Astrocyte of the spinal cord (primary cell): ENCODE data around the gene STAB2.

Experiments
- DNase-seq: peaks from one replicate; pipeline ENCODE4 v3.0.0; 2011; ENCODE audit warnings: low read depth, low spot score
- H3K4me3 ChIP-seq: 2 replicates; pipeline ENCODE4 v1.5.1; 2011; ENCODE audit warnings: low read depth, mild to moderate bottlenecking, low read length, moderate library complexity
- in situ Hi-C: cut with HindIII; loops from 2 replicates; pipeline ENCODE4 v1.10.0; 2017; ENCODE audit warnings: low sequenced_read_pairs
- TF ChIP-seq, protein P1 (sequence below): IDR thresholded peaks from 2 replicates; pipeline ENCODE4 v1.5.1; 2012; ENCODE audit warnings: low read depth, mild to moderate bottlenecking, low read length, inconsistent platforms

The STAB2 gene

GRCh38 chr12:103786201-103786600 is 199.1 kb downstream of the STAB2 start:
- TF ChIP-seq, protein P1, sequence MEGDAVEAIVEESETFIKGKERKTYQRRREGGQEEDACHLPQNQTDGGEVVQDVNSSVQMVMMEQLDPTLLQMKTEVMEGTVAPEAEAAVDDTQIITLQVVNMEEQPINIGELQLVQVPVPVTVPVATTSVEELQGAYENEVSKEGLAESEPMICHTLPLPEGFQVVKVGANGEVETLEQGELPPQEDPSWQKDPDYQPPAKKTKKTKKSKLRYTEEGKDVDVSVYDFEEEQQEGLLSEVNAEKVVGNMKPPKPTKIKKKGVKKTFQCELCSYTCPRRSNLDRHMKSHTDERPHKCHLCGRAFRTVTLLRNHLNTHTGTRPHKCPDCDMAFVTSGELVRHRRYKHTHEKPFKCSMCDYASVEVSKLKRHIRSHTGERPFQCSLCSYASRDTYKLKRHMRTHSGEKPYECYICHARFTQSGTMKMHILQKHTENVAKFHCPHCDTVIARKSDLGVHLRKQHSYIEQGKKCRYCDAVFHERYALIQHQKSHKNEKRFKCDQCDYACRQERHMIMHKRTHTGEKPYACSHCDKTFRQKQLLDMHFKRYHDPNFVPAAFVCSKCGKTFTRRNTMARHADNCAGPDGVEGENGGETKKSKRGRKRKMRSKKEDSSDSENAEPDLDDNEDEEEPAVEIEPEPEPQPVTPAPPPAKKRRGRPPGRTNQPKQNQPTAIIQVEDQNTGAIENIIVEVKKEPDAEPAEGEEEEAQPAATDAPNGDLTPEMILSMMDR: no peak
- H3K4me3 ChIP-seq: no peak overlapping the region
- DNase-seq: no peak
- in situ Hi-C loops: no loop called here

DNA sequence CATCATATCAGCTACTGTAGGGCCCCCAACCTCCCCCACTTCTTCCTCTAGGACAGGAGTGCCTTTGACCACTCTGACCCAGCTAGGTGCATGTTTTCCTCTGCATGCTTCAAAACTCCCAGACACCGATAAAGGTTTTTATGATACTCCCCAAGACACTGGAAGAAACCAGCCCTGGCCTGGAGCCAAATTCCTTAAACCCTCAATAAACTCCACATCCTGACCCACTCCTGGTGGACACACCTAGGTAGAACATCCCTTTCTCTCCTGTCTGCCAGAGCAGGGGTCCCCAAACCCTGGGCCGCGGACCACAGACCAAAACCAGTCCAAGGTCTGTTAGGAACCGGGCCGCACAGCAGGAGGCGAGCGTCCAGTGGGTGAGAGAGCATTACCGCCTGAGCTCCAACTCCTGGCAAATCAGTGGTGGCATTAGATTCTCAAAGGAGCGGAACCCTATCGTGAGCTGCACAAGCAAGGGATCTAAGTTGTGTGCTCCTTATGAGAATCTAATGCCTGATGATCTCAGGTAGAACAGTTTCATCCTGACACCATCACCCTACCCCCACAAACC is 204.4 kb downstream of the STAB2 start:
- no peak overlapping the region for H3K4me3 ChIP-seq
- DNase-seq: no peak
- TF ChIP-seq, protein P1: no peak
- in situ Hi-C loops: no loop called here

DNA sequence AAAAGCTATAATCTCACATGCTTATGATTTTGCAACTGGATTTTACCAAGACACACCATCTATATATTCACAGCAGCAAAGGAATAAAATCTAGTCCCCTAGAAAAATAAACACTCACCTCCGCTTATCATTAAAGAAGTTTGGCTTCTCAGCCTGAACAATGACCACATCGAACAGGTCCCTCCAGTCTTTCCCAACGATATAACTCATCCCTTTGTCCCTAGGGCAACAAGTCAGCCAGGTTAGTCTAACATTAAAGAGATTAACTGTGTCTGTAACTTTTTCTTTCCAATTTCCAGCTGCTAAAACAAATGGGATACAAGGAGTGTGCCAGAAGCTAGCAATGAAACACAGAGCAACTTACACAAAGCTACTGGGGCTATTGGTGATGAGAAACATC is 206.0 kb downstream of the STAB2 start:
- in situ Hi-C loops: no loop called here
- DNase-seq: no peak
- no peak overlapping the region for H3K4me3 ChIP-seq
- TF ChIP-seq, protein P1: no peak

DNA sequence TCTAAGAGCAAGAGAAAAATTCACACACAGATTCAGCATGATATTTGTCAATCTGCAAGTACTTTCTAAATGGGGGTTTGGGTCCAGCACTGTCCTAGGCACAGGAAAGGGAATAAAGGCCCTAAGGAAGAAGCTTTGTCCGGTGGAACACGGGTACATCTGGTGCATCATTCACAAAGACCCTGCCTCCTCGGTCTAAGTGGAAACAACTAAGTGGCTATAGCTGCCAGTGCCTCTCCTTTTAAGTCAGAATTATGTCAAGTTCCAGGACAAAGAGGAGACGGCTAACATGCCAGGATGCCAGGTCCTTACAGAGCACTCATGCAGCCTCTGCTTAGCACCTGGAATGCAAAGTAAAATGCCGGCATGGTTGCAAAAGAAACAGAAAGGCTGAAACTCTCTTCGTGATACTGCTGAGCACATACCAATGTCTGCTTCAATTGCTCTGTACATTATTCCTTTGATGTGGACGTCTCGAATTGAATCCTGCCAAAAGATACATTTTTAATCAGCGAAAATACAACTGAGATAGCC is 206.5 kb downstream of the STAB2 start:
- TF ChIP-seq, protein P1: no peak
- no peak for DNase-seq
- H3K4me3 ChIP-seq: no peak overlapping the region
- in situ Hi-C loops: no loop called here

DNA sequence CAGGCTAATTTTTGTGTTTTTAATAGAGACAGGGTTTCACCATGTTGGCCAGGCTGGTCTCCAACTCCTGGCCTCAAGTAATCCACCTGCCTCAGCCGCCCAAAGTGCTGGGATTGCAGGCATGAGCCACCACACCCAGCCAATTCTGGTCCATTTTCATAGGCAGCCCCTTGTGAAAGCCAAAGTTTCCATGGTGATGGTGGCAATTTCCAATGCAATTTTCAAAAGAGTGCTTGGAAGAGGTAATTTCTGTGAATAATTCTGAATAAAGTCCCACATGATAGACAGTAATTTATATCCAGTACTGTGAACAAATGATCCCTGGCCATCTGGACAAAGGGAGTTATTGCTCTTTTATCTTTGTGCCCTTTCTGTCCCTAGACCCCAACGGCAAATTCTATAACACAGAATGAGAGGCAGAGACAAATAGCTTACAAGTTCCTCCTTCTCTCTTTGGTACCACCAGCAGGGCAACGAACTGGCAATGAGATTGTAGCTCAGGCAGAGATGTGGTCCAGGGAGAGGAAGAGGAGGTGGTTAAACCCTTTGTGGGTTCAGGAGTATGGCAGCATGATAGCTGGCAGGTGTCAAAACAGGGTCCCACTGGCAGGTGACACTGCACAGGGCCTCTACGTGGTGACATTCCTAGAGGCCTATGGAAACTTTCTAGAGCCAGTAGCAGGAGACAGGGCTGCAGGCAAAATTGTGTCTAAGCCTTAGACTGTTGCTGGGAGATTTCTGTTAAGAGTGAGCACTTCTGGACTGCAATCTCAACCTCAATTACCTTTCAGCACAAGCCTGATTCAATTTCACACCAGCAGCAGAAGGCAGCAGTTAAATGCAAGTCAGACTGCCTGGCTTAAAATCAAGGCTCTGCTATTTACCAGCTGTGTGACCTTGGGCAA is 207.5 kb downstream of the STAB2 start:
- TF ChIP-seq, protein P1: no peak
- DNase-seq: no peak
- in situ Hi-C loops: no loop called here
- no peak overlapping the region for H3K4me3 ChIP-seq

DNA sequence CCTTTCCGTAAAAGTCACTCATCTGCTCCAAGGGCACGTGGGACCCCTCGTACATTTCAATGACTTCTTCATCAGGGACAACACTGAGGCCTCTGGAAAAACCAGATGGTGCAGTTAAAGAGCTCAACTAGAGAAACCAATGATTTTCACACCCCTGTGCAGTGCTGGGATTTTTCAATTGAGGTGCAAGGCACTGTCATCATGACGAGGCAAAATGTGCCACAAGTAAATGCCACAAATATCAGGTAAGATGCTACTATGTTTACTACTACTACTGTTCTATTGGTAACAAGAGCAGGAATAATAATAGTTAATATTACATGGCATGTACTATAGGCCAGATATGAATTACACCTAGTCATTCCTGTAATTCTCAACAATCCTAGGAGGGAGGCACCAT is 211.5 kb downstream of the STAB2 start:
- TF ChIP-seq, protein P1: no peak
- H3K4me3 ChIP-seq: no peak overlapping the region
- in situ Hi-C loops: no loop called here
- DNase-seq: no peak
